MM.1S (cell line): ENCODE results near the gene TNRC6C.

Experiments
- DNase-seq: peaks from one replicate; pipeline ENCODE4 v3.0.0-alpha.2; 2015
- H2AFZ ChIP-seq: fragments of 300-600 bp; sonication (generic); 2 replicates; pipeline ENCODE4 v1.6.0; 2016; ENCODE audit warnings: antibody characterized with exemption, low read length
- H3F3A ChIP-seq: fragments of 300-600 bp; sonication (generic); 2 replicates; pipeline ENCODE4 v1.6.1; 2016; ENCODE audit warnings: mild to moderate bottlenecking, antibody characterized with exemption, low read length, moderate library complexity, mixed read lengths; ENCODE audit not compliant: insufficient read depth
- H3K27ac ChIP-seq: fragments of 300-600 bp; sonication (generic); 2 replicates; pipeline ENCODE4 v1.5.1; 2016; ENCODE audit warnings: mild to moderate bottlenecking, low read length
- H3K27me3 ChIP-seq: fragments of 300-600 bp; sonication (generic); replicated peaks from 2 replicates; pipeline ENCODE4 v1.6.0; 2016; ENCODE audit warnings: low read length; ENCODE audit not compliant: insufficient read depth
- H3K36me3 ChIP-seq: fragments of 300-600 bp; sonication (generic); replicated peaks from 2 replicates; pipeline ENCODE4 v1.6.1; 2016; ENCODE audit warnings: mild to moderate bottlenecking, low read length, mixed read lengths; ENCODE audit not compliant: insufficient read depth
- H3K4me1 ChIP-seq: fragments of 300-600 bp; sonication (generic); 2 replicates; pipeline ENCODE4 v1.6.1; 2016; ENCODE audit warnings: low read length, mixed read lengths
- H3K4me2 ChIP-seq: fragments of 300-600 bp; sonication (generic); 2 replicates; pipeline ENCODE4 v1.6.0; 2016; ENCODE audit warnings: low read depth, low read length
- H3K4me3 ChIP-seq: fragments of 300-600 bp; sonication (generic); 2 replicates; pipeline ENCODE4 v1.5.1; 2016; ENCODE audit warnings: low read length, mixed read lengths
- H3K79me2 ChIP-seq: fragments of 300-600 bp; sonication (generic); 2 replicates; pipeline ENCODE4 v1.6.1; 2016; ENCODE audit warnings: mixed run types, low read length, mixed read lengths
- H3K9ac ChIP-seq: fragments of 300-600 bp; sonication (generic); 2 replicates; pipeline ENCODE4 v1.6.1; 2016; ENCODE audit warnings: low read length, mixed read lengths
- H3K9me2 ChIP-seq: fragments of 300-600 bp; sonication (generic); replicated peaks from 2 replicates; pipeline ENCODE4 v1.6.1; 2016; ENCODE audit warnings: mild to moderate bottlenecking, low read length, mixed read lengths; ENCODE audit not compliant: insufficient read depth
- H3K9me3 ChIP-seq: fragments of 300-600 bp; sonication (generic); replicated peaks from 2 replicates; pipeline ENCODE4 v1.6.1; 2016; ENCODE audit warnings: mild to moderate bottlenecking, low read length, mixed read lengths; ENCODE audit not compliant: insufficient read depth
- H4K20me1 ChIP-seq: fragments of 300-600 bp; sonication (generic); 2 replicates; pipeline ENCODE4 v1.6.1; 2016; ENCODE audit warnings: mild to moderate bottlenecking, low read length, moderate library complexity, mixed read lengths; ENCODE audit not compliant: insufficient read depth
- EZH2 ChIP-seq: fragments of 300-600 bp; sonication (generic); optimal IDR thresholded peaks from 2 replicates; pipeline ENCODE3; 2017; ENCODE audit warnings: low read depth, mild to moderate bottlenecking, antibody characterized with exemption, low read length, mixed read lengths
- EZH2phosphoT487 ChIP-seq: fragments of 300-600 bp; sonication (generic); IDR thresholded peaks from 2 replicates; pipeline ENCODE4 v1.6.1; 2018; ENCODE audit warnings: antibody characterized with exemption, low read length
- TF ChIP-seq, protein P1 (sequence below): fragments of 300-600 bp; sonication (generic); IDR thresholded peaks from 2 replicates; pipeline ENCODE4 v1.5.1; 2016; ENCODE audit warnings: antibody characterized with exemption, low read length, mixed read lengths

TNRC6C gene

DNA sequence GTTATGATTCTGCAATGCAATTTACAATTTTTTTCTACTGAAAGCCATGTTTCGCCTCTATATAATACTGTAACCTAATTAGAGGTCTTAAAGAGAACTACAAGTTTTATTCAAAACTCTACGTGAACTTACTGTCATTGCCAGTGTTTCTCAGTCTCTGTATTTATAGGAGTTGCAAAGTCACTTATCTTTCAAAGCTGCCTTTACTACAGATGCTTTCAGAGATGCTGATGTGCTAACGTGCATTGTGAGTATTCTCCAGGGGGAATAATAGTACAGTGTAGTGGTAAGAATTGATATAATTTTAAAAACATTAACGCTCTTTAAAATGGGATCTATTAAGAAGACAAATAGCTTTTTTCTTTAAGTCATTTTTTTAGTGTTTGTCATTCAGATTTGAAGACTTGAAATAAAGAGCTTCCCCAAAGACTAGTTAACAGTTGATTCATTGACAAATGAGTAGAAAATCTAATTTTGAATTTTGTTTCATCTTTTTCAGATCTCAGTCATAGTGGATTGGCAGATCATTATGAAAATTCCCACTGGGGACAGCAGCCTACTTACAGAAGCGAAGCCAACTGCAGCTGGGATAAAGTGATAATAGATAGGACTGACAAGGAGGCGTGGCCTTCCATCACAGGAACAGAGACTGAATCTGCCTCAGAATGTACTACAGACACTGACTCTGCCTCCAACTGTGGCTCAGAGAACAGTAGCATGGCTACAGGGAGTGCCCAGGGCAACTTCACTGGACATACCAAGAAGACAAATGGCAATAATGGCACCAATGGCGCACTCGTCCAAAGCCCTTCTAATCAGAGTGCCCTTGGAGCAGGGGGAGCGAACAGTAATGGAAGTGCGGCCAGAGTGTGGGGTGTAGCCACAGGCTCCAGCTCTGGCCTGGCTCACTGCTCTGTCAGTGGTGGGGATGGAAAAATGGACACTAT is 90.1 kb downstream of the TNRC6C start:
- Histone ChIP-seq H3K4me1 (no peaks in the 10 kb centered on the region), H3K27me3 (no peaks in the 10 kb centered on the region), H3K9me3 (no peaks in the 10 kb centered on the region), H3K27ac (no peak overlapping the region), H3F3A (no peaks in the 10 kb centered on the region), H3K36me3 (no peaks in the 10 kb centered on the region), H3K9ac (no peak overlapping the region), H3K79me2 (no peaks in the 10 kb centered on the region), H2AFZ (no peak overlapping the region), H3K9me2 (no peaks in the 10 kb centered on the region), H3K4me3 (no peak overlapping the region), H3K4me2 (no peak overlapping the region), H4K20me1 (no peaks in the 10 kb centered on the region)
- no peak for DNase-seq
- TF ChIP-seq EZH2phosphoT487: no peak
- TF ChIP-seq, protein P1, sequence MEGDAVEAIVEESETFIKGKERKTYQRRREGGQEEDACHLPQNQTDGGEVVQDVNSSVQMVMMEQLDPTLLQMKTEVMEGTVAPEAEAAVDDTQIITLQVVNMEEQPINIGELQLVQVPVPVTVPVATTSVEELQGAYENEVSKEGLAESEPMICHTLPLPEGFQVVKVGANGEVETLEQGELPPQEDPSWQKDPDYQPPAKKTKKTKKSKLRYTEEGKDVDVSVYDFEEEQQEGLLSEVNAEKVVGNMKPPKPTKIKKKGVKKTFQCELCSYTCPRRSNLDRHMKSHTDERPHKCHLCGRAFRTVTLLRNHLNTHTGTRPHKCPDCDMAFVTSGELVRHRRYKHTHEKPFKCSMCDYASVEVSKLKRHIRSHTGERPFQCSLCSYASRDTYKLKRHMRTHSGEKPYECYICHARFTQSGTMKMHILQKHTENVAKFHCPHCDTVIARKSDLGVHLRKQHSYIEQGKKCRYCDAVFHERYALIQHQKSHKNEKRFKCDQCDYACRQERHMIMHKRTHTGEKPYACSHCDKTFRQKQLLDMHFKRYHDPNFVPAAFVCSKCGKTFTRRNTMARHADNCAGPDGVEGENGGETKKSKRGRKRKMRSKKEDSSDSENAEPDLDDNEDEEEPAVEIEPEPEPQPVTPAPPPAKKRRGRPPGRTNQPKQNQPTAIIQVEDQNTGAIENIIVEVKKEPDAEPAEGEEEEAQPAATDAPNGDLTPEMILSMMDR: no peak
- TF ChIP-seq EZH2: no peak

DNA sequence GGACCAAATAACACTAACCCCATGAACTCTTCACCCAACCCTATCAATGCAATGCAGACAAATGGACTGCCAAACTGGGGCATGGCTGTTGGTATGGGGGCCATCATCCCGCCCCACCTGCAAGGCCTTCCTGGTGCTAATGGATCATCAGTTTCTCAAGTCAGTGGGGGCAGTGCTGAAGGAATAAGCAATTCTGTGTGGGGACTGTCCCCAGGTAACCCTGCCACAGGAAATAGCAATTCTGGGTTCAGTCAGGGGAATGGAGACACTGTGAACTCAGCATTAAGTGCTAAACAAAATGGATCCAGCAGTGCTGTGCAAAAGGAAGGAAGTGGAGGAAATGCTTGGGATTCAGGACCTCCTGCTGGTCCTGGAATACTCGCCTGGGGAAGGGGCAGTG is 91.1 kb downstream of the TNRC6C start:
- no peak for DNase-seq

DNA sequence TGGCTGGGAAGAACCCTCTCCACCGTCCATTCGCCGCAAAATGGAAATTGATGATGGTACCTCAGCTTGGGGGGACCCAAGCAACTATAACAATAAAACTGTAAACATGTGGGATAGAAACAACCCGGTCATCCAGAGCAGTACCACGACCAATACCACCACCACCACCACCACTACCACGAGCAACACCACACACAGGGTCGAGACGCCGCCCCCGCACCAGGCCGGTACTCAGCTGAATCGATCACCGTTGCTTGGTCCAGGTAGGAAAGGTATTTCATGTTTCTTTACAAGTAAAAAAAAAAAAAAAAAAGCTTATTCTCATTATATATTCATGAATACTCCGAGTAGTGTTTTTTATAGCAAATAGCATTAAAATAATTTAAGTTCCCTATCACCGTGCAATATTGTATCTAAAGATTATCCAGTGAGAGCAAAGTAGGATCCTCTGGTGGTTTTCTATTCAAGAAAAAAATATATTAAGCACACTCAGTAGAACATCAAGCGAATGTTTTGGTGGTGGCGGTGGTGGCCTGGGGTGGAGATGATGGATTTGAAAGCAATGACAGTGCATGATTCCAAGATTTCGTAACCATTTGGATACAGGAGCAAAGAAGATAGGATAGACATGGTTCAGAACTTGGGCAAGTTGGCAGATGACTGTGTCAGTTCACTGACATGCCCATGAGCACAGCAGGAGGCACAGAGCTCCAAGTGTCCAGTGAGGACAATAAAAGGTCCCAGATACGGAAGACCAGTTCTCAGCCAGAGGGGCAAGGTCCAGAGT is 92.9 kb downstream of the TNRC6C start:
- Histone ChIP-seq H3K36me3 (no peaks in the 10 kb centered on the region), H3K79me2 (no peaks in the 10 kb centered on the region), H3K27me3 (no peaks in the 10 kb centered on the region)

More for the DNA sequence above, 91.1 kb downstream of the TNRC6C start:
- Histone ChIP-seq H3K9me3 (no peaks in the 10 kb centered on the region), H4K20me1 (no peaks in the 10 kb centered on the region), H3K79me2 (no peaks in the 10 kb centered on the region), H3K4me2 (no peak overlapping the region), H2AFZ (no peak overlapping the region), H3F3A (no peaks in the 10 kb centered on the region), H3K36me3 (no peaks in the 10 kb centered on the region), H3K9me2 (no peaks in the 10 kb centered on the region), H3K4me3 (no peak overlapping the region), H3K27ac (no peak overlapping the region), H3K4me1 (no peaks in the 10 kb centered on the region), H3K27me3 (no peaks in the 10 kb centered on the region), H3K9ac (no peak overlapping the region)
- TF ChIP-seq, protein P1: no peak
- TF ChIP-seq EZH2 (no peak), EZH2phosphoT487 (no peak)

More for the DNA sequence above, 92.9 kb downstream of the TNRC6C start:
- no peak for TF ChIP-seq EZH2phosphoT487
- TF ChIP-seq, protein P1: no peak
- no peak for TF ChIP-seq EZH2
- no peak overlapping the region for H3K27ac ChIP-seq
- H3K9ac ChIP-seq: no peak overlapping the region
- H3K4me1 ChIP-seq: no peaks in the 10 kb centered on the region
- no peak for DNase-seq
- H3K9me3 ChIP-seq: no peaks in the 10 kb centered on the region
- H4K20me1 ChIP-seq: no peaks in the 10 kb centered on the region
- H3K4me3 ChIP-seq: no peak overlapping the region
- H3K4me2 ChIP-seq: no peak overlapping the region
- no peaks in the 10 kb centered on the region for H3F3A ChIP-seq
- H2AFZ ChIP-seq: no peak overlapping the region
- H3K9me2 ChIP-seq: no peaks in the 10 kb centered on the region
